Loucy (cell line): ENCODE measurements around the gene STRBP.

ENCODE experiments used
- EZH2phosphoT487 ChIP-seq: fragments of 200-600 bp; IDR thresholded peaks from 2 replicates; pipeline ENCODE4 v1.6.1; 2018; ENCODE audit warnings: antibody characterized with exemption, mild to moderate bottlenecking, moderate library complexity, borderline replicate concordance
- TF ChIP-seq, protein P1 (sequence below): fragments of 200-600 bp; sonication (generic); conservative IDR thresholded peaks from 2 replicates; pipeline ENCODE4 v1.5.1; 2014; ENCODE audit warnings: mild to moderate bottlenecking, antibody characterized with exemption, low read length

DNA sequence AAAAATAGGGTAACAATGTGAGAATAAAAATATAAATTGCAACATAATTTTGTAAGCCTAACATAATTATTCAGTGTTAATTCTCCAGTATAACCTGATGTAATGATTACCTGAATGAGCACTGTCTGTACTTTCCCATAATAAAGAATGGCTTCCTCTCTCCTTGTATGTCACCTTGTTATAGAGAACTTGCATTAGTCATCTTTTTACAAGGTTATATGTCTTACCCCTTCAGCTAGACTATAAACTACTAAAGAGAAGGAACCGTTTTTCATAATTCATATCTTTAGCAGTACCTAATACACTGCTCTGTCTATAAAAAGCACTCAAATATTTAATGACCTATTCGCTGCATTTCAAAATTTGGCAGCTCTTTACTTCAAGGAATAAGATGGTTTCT is 19.8 kb downstream of the STRBP start:
- TF ChIP-seq, protein P1, sequence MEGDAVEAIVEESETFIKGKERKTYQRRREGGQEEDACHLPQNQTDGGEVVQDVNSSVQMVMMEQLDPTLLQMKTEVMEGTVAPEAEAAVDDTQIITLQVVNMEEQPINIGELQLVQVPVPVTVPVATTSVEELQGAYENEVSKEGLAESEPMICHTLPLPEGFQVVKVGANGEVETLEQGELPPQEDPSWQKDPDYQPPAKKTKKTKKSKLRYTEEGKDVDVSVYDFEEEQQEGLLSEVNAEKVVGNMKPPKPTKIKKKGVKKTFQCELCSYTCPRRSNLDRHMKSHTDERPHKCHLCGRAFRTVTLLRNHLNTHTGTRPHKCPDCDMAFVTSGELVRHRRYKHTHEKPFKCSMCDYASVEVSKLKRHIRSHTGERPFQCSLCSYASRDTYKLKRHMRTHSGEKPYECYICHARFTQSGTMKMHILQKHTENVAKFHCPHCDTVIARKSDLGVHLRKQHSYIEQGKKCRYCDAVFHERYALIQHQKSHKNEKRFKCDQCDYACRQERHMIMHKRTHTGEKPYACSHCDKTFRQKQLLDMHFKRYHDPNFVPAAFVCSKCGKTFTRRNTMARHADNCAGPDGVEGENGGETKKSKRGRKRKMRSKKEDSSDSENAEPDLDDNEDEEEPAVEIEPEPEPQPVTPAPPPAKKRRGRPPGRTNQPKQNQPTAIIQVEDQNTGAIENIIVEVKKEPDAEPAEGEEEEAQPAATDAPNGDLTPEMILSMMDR: no peak
- no peak for TF ChIP-seq EZH2phosphoT487
